Measurements from ENCODE around the gene IL1RN.

Gene IL1RN

DNA sequence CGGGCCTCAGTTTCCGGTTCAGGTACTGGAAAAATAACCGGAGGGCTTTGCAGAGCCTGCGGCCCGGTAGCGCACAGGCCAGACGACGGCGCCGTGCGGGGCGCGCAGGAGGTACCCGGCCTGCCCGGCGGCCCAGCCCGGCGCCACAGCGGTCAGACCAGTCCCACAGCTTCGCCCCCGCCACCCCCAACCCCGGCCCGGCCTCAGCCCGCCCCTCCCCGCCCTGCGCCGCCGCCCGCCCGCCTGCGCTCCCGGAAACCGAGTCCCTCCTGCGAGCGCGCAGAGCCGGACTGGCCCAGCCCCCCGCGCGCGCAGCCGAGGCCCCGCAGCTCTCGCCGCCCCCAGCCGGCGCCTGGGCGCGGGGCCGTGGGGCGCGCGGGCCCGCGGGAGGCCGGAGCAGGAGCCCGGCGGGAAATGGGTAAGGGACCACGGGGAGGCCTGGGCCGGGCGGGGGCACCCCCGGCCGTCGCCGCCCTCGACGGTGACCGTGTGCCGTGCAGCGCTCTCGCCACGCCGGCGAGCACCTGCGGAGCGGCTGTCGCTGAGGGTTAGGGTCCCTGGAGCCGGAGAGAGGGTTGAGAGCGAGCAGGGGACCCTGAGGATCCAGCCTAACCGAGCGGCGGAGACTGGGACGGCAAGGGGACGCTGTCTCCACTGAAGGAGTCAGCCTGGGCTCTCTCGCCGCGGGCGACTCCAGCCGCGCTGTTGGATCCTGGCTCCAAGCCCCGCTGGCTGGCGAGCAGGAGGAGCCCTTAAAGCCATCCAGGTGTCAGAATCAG is 29.9 kb downstream of the IL1RN start:
- peak; percentile 3 for DNase-seq

GRCh38 chr2:113157897-113158753 is 30.7 kb downstream of the IL1RN start:
- DNase-seq, result no peak

GRCh38 chr2:113158884-113159553 is 31.6 kb downstream of the IL1RN start:
- no peak for DNase-seq

DNA sequence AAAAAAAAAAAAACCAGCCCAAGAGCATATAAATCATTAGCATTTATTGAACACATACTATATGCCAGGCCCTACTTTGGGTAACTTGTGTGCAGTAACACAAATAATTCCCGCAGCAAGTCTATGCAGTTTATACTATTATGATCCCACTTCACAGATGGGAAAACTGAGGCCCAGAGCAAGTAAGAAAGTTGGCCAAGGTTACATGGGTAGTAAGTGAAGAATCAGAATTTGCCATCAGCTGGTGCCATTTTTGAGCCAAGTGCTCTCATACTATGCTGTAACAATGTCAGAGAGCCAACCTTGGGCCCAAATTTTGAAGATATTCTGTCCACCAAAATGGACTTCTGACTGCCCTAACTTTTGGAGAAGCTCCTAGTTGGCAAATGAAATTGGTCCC is 32.9 kb downstream of the IL1RN start:
- no peak for DNase-seq

DNA sequence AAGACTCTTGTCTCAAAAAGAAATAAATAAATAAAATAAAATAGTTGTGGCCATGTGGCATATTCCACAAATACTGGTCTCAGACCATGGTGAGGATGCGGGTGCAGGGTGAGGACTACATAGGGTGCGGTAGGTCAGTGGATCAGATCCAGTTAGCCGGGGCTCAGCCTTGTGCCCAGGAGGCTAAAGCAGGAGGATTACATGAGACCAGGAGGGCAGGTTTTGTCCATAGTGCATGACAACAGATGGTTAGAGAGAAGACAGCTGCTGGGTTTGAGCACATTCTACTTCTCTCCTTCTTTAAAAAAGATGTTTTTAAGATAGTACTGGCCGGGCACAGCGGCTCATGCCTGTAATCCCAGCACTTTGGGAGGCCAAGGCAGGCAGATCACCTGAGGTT is 33.6 kb downstream of the IL1RN start:
- no peak for DNase-seq

DNA sequence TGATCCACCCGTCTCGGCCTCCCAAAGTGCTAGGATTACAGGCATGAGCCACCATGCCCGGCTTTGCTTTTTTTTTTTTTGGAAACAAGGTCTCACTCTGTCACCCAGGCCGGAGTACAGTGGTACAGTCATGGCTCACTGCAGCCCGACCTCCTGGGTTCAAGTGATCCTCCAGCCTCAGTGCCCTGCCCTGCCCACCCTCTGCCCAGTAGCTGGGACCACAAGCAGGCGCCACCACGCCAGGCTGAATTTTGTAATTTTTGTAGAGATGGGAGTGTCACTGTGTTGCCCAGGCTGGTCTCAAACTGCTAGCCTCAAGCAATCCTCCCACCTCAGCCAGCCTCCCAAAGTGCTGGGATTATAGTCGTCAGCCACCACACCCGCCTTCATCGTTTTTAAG is 34.8 kb downstream of the IL1RN start:
- DNase-seq, result no peak

GRCh38 chr2:113162869-113163268 is 35.5 kb downstream of the IL1RN start:
- DNase-seq, result no peak

DNA sequence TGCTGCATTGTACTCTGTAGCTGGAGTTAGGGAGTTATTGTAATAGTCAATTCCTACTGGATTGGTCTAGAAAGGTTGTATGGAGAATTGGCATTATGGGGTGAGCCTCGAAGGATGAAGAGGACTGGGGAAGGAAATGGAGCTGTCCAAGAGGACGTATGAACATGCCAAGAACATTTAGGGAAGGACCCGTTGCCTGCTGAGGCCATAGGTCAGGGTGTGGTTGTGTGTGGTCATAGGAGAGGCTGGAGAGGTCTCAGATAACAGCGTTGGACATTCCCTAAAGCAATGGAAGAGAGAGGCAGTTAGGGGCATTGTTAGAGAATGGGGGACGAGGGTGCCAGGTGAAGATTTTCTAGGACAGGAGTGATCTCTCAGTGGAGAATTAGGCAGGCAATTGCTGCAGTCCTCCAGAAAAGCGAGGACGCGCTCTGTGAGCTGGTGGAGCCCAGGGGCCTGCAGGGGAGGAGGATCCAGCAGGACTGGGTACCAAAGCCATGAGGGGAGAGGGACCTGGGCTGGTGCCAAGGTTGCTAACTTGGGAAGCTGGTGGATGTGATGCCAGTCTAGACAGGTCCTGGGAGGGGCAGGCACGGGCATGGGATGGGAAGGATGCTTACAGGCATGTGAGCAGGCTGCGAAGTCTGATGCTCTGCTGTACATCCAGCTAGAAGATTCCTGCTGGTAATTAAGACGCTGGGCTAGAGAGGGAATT is 37.0 kb downstream of the IL1RN start:
- no peak for DNase-seq

DNA sequence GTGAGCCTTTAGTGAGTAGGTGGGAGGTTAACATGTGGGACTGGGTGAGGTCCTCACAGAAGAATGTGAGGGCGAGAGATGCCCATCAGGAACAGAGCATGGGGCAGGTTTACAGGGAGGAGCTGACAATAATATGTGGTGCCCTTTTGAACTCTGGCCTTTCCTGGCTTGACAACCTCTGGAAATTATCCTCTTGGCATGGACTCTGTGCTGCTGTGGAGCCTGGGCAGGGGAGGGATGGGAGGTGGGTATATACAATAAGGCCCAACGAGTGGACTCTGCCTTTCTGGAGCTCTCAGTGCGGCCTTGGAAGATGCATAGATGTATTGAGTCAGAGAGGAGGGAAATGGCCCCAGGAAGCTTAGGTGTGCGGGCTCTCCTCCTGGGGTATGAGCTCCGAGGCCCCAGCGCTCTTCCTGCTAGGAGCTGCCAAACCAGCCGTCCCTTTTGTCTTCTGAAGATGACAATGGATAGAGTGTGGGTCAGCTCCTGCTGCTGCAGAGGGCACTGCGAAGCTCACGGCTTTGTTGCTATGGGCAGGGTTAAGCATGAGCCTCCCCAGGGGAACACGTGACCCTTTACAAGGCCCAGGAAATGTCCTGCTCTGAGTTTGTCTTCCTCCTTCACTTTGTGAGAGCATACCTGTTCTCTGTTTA is 37.7 kb downstream of the IL1RN start:
- no peak for DNase-seq

- no peak for DNase-seq
These were observed 38.8 kb downstream of the IL1RN start for GRCh38 chr2:113166187-113166645.

GRCh38 chr2:113167115-113167932 is 39.9 kb downstream of the IL1RN start:
- DNase-seq, result no peak

DNA sequence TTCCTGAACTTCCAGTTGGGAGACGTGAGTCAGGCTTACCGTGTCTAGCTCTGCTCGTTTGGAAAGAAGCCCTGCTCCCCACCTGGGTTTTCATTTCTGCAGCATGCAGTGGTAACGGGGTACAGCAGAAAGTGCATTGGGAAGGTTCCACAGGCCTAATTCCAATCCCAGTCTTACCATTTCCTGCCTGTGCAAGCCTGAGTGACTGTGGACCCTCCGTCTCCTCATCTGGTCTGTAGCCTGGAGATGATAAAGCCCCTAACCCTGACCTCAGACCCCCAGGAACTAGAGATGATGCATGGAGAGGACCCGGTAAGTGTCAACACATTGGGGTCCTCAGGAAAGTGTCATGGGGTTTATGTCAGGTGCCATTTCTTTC is 40.6 kb downstream of the IL1RN start:
- no peak for DNase-seq

- no peak for DNase-seq
These were observed 41.7 kb downstream of the IL1RN start for GRCh38 chr2:113169002-113169530.

- no peak for DNase-seq
These were observed 42.2 kb downstream of the IL1RN start for GRCh38 chr2:113169586-113169985.

DNA sequence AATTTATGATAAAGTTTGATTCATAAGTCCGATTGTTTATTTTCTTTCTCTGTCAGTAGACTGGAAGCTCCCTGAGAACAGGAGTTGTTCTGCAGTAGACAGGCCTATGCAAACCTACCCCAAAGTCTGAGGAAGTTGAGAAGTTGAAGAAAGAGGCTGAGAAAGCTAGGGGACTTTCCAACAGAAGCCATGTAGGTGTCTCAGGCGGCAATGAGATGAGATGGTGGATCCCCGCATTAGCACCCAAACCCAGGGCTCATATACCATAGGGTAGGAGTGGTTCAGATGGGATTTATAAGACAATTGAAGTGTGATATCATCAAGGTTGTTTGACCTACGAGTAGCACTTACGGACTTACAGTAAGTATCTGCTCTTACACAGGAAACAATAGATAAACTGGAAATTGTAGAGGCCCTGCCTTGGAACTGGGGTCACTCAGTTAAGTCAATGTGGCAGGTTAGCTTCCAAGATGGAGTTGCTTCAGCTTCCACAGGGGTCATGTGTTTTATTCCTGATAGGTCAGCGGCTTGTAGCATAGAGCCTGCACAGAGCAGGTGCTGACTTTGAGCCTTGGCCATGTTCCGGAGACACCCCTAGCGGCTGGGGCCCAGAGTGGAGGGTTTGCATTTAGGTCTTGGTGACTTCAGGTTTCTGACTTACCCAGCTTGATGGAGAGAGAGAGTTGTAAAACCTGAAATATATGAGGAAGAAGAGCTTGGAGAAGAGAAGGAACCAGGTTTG is 44.1 kb downstream of the IL1RN start:
- no peak for DNase-seq

GRCh38 chr2:113172721-113173541 is 45.5 kb downstream of the IL1RN start:
- DNase-seq, result no peak

GRCh38 chr2:113173542-113174375 is 46.4 kb downstream of the IL1RN start, which contains the start of gene PSD4:
PSD4 (plus strand) TSS chr2:113173971; CDS start chr2:113182457, 8,486 bp downstream.
- no peak for DNase-seq

DNA sequence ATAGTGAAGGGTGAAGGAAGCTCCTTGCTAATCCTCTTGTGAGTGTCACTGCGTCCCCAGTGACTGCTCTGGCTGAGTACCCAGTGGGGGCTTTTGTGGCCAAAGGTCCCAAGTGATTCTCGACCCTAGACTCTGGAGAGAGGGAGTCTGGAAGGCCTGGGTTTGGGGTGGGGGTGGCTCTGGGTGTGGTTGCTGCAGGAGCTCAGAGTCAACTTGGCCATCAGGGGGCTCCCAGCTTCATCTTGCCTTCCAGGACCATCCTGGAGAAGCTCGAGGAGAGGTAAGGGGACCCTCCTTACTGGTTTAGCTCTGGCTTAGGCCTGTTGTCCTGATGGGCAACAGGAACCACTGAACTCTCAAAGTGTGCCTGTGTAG is 47.0 kb downstream of the IL1RN start:
- no peak for DNase-seq
